Thyroid gland (tissue), 4 donors: ENCODE results near the gene GNL3L.

Experiments used
- CTCF ChIP-seq, 6 experiments: fragments of 200-600 bp in 3 of 6; fragments of 450-650 bp in 3 of 6; sonication (generic) in 3 of 6; IDR thresholded peaks; one replicate each; pipeline ENCODE4 v1.5.1; 2016 to 2019; ENCODE audit warnings: antibody characterized with exemption in 6 of 6, mild to moderate bottlenecking in 2 of 6, inconsistent platforms in 1 of 6, moderate library complexity in 1 of 6
- POLR2A ChIP-seq, 2 donors: fragments of 450-650 bp; IDR thresholded peaks; one replicate each; pipeline ENCODE4 v1.6.1; 2017; ENCODE audit warnings: antibody characterized with exemption in 2 of 2, mild to moderate bottlenecking in 2 of 2, moderate library complexity in 1 of 2

GRCh38 chrX:54550821-54551220, 20.8 kb downstream of the GNL3L start:
- TF ChIP-seq CTCF (IDR thresholded peaks at IDR 0.05) (no peak), POLR2A (IDR thresholded peaks at IDR 0.05) (no peak)
